KG1 (cell line): ENCODE results near the gene NELFE.
"Not testable (repeated sequence)": the region's sequence is repeated elsewhere in the genome, so short reads cannot be mapped to it uniquely, and the experiment has no call there.

Source experiments
- DNase-seq: peaks from one replicate; lab custom pipeline; 2025; lab: John Stamatoyannopoulos, UW

The NELFE gene

GRCh38 chr6:31949926-31950548 lies 8.7 kb downstream of the NELFE start:
- no peak for DNase-seq

- DNase-seq, result no peak
Observed at GRCh38 chr6:31948753-31949413, 9.9 kb downstream of the NELFE start.

- DNase-seq, result no peak
Observed at GRCh38 chr6:31948306-31948705, 10.5 kb downstream of the NELFE start.

- DNase-seq, result no peak
Observed at GRCh38 chr6:31947864-31948263, 10.9 kb downstream of the NELFE start.

- DNase-seq, result no peak
Observed at GRCh38 chr6:31947070-31947675, 11.6 kb downstream of the NELFE start.

DNA sequence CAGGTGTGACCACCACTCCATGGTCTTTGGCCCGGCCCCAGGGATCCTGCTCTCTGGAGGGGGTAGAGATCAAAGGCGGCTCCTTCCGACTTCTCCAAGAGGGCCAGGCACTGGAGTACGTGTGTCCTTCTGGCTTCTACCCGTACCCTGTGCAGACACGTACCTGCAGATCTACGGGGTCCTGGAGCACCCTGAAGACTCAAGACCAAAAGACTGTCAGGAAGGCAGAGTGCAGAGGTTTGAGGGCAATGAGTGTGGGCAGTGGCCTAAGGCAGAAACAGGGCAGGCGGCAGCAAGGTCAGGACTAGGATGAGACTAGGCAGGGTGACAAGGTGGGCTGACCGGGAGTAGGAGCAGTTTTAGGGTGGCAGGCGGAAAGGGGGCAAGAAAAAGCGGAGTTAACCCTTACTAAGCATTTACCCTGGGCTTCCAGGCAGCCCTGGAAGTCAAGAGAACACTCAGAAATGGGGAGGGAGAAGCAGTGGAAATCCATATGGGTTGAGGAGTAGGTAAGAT lies 12.3 kb downstream of the NELFE start:
- no peak for DNase-seq

GRCh38 chr6:31945507-31946369 lies 13.0 kb downstream of the NELFE start, which contains the start of gene CFB:
CFB (plus strand) TSS chr6:31946095; CDS start chr6:31946222, 127 bp downstream.
- DNase-seq, result no peak

GRCh38 chr6:31945154-31945506 lies 13.6 kb downstream of the NELFE start:
- DNase-seq, result no peak

DNA sequence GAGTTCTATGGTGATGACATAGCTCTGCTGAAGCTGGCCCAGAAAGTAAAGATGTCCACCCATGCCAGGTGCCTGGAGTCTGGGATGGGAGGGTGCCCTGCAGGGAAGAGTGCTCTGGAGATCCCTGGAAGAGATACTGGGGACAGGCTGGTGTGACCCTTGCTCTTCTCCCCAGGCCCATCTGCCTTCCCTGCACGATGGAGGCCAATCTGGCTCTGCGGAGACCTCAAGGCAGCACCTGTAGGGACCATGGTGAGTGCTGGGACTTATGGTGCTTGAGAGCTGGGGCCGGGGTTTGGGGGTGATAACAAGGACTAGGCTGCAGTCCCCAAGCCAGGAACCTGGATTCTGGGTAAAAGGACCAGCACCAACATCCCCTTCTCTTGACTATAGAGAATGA lies 15.0 kb downstream of the NELFE start:
- DNase-seq, result no peak

GRCh38 chr6:31940256-31940664 lies 18.5 kb downstream of the NELFE start:
- no peak for DNase-seq

DNA sequence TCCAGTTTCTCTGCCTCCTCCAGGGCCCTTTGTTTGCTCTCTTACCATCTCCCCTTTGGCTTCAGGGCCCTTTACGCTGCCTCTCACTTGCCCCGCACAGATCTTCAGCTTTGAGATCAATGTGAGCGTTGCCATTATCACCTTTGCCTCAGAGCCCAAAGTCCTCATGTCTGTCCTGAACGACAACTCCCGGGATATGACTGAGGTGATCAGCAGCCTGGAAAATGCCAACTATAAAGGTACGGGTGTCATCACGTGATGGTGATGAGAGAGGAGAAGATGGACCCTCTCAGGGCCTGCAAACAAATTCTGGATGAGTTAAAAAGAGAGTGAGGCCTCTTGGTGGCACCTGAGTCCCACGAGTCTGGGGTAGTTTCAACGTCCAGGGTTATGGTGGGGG lies 22.9 kb downstream of the NELFE start:
- no peak for DNase-seq

DNA sequence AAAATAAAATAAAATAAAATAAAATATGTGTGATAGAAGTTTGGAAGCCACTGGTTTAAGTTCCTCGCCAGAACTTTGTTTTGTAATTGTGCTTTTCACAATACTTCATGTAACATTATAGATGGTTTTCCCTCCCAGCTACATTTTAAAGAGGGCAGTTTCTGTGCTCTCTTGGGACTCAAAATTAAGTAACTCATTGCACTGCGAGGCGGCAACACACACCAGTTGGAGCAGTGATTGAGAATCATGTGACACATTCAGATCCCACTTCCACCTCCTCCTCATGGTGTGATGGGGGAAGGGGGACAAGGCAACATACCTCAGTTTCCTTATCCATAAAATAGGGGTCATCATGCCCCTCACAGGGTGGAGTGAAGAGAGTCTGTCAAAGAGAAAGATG lies 23.8 kb downstream of the NELFE start:
- DNase-seq, result no peak

- no peak for DNase-seq
Observed at GRCh38 chr6:31933537-31933936, 25.2 kb downstream of the NELFE start.

GRCh38 chr6:31932137-31932536 lies 26.6 kb downstream of the NELFE start:
- not testable (repeated sequence) for DNase-seq

DNA sequence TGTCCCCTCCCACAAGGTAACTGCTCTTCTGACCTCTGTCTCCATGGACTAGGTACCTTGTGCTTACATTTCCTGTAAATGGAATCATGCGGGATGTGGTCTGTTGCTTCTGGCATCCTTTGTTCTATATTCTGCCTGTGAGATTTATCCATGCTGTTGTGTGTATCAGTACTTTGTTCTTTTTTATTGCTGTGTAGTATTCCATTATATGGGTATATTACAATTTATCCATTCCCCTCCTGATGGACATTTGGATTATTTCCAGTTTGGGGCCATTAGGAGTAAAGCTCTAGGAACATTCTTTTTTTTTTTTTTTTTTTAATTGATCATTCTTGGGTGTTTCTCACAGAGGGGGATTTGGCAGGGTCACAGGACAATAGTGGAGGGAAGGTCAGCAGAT lies 27.8 kb downstream of the NELFE start:
- no peak for DNase-seq

GRCh38 chr6:31928672-31928939 lies 30.2 kb downstream of the NELFE start:
- no peak for DNase-seq

- no peak for DNase-seq
Observed at GRCh38 chr6:31927863-31928671, 30.7 kb downstream of the NELFE start.

GRCh38 chr6:31927242-31927862 lies 31.4 kb downstream of the NELFE start, which contains the start of gene C2:
C2 (plus strand) TSS chr6:31927717; CDS start chr6:31927753, 36 bp downstream.
- DNase-seq, result no peak

DNA sequence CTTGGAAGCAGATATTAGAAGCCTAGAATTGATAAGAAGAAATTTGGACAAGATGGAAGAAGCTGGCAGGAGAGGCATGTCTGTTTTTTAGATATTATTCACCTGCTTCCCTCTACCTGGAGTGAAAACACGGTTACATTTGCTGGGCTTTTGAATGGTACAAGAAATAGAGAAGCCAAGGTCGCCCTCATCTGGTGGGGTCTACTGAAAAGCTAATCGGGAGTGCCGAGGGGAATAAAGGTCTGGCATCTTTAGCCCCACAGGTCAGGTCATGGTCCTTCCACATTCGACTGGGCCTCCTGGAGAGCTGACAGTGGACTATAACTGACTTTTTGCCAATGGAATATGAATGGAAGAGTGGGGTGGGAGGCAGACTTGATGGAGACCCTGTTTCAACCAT lies 35.8 kb downstream of the NELFE start:
- DNase-seq, result no peak

DNA sequence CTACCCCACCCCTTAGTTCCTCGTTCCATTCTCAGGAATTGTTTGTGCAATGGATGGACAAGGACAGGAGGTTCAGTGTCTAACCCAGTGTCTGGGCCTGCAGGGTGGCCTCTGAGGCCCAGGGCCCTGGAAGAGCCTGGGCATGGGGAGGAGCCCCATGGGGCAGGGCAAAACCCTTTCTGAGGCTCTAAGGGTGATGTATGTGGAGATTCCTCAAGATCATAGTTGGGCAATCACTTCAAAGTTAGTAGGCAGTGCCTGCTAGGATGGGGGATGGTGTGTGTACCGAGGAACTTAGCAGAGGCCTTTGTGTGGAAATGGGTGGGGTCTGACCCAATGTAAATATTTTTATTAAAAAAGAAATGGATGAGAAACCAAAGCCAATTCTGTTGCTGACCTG lies 38.0 kb downstream of the NELFE start:
- DNase-seq, result no peak

DNA sequence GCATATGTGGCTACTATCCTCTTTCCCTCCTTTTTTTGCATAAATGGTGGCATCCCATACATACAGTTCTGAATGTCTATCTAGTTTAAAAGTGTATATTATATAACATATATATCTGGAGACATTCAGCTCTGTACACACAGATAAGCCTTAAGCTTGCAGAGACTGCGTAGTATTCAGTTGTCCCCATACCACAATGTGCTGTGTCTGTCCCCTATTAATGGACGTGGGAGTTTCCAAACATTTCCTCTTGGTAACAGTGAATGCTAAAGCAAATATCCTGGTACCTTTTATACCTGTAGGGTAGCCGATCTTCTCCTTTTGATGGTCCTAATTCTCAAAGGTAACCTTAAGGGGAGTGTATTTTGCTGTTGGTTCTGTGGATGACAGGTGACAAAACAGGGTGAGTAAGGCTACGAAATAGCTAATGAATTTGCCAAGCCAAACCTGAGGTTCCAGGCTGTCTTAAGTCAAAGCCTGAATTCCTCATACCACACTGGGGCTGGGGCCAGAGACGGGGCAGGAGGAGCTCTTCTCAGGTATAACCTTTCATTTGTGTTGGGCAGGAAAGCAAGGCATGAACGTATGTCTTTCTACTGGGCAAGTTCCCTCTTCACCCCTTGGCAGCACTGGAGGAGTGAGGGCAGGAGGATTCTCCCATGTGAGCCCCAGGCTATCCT lies 39.0 kb downstream of the NELFE start:
- no peak for DNase-seq
